ENCODE data around the gene N4BP3.

N4BP3 gene

DNA sequence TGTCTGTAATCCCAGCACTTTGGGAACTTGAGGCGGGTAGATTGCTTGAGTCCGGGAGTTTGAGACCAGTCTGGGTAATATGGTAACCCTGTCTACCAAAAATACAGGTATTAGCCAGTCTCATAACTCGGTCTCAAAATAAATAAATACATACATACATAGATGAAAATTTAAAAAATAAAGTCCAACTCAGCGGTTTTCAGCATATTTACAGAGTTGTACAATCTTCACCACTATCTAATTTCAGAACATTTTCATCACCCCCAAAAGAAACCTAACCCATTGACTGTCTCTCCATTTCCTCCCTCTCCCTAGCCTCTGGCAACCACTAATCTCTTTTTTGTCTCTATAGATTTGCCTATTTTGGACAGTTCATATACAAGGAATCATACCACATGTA lies 28.2 kb downstream of the N4BP3 start:
- Histone ChIP-seq H3K4me3 (ENCODE audit: severe bottlenecking) (no peak overlapping the region), H3K4me1 (ENCODE audit: insufficient read depth, poor library complexity, severe bottlenecking) (peaks cover 4% of the 10 kb centered on the region), H3K36me3 (ENCODE audit: low read depth) (peaks cover 61% of the 10 kb centered on the region), H3K9me3 (ENCODE audit: severe bottlenecking) (no peaks in the 10 kb centered on the region), H3K27me3 (ENCODE audit: insufficient read depth, poor library complexity, severe bottlenecking) (no peaks in the 10 kb centered on the region), H3K27ac (ENCODE audit: poor library complexity, severe bottlenecking) (no peak overlapping the region)
- TF ChIP-seq CTCF (IDR thresholded peaks at IDR 0.05; ENCODE audit: poor library complexity, severe bottlenecking) = no peak
- DNase-seq (ENCODE audit: low spot score) = no peak
- no peak for ATAC-seq (ENCODE audit: low read depth)

DNA sequence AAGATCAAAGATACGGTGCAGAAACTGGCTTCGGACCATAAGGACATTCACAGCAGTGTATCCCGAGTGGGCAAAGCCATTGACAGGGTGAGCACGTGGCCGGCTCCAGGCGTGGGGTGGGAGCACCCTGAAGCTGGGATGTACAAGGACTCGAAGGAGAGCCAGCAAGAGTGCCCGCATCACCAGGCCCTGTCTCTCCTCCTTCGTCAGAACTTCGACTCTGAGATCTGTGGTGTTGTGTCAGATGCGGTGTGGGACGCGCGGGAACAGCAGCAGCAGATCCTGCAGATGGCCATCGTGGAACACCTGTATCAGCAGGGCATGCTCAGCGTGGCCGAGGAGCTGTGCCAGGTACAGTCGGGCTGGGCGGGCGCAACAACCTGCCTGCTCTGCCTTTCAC lies 29.3 kb downstream of the N4BP3 start:
- Histone ChIP-seq H3K36me3 (ENCODE audit: low read depth) (peaks cover 71% of the 10 kb centered on the region), H3K27ac (ENCODE audit: poor library complexity, severe bottlenecking) (no peak overlapping the region)

GRCh38 chr5:178143246-178143645 lies 29.9 kb downstream of the N4BP3 start:
- no peaks in the 10 kb centered on the region for H3K9me3 ChIP-seq (ENCODE audit: severe bottlenecking)
- DNase-seq (ENCODE audit: low spot score) = no peak
- no peak for TF ChIP-seq CTCF (IDR thresholded peaks at IDR 0.05; ENCODE audit: poor library complexity, severe bottlenecking)
- H3K4me3 ChIP-seq (ENCODE audit: severe bottlenecking) = no peak overlapping the region
- no peaks in the 10 kb centered on the region for H3K27me3 ChIP-seq (ENCODE audit: insufficient read depth, poor library complexity, severe bottlenecking)
- no peak for ATAC-seq (ENCODE audit: low read depth)
- H3K36me3 ChIP-seq (ENCODE audit: low read depth) = peaks cover 77% of the 10 kb centered on the region
- H3K27ac ChIP-seq (ENCODE audit: poor library complexity, severe bottlenecking) = no peak overlapping the region
- peaks cover 8% of the 10 kb centered on the region for H3K4me1 ChIP-seq (ENCODE audit: insufficient read depth, poor library complexity, severe bottlenecking)

More for the DNA sequence above, 29.3 kb downstream of the N4BP3 start:
- H3K4me3 ChIP-seq (ENCODE audit: severe bottlenecking) = no peak overlapping the region
- no peaks in the 10 kb centered on the region for H3K9me3 ChIP-seq (ENCODE audit: severe bottlenecking)
- H3K4me1 ChIP-seq (ENCODE audit: insufficient read depth, poor library complexity, severe bottlenecking) = peaks cover 8% of the 10 kb centered on the region
- DNase-seq (ENCODE audit: low spot score) (no peak), ATAC-seq (ENCODE audit: low read depth) (no peak)
- no peak for TF ChIP-seq CTCF (IDR thresholded peaks at IDR 0.05; ENCODE audit: poor library complexity, severe bottlenecking)
- H3K27me3 ChIP-seq (ENCODE audit: insufficient read depth, poor library complexity, severe bottlenecking) = no peaks in the 10 kb centered on the region

DNA sequence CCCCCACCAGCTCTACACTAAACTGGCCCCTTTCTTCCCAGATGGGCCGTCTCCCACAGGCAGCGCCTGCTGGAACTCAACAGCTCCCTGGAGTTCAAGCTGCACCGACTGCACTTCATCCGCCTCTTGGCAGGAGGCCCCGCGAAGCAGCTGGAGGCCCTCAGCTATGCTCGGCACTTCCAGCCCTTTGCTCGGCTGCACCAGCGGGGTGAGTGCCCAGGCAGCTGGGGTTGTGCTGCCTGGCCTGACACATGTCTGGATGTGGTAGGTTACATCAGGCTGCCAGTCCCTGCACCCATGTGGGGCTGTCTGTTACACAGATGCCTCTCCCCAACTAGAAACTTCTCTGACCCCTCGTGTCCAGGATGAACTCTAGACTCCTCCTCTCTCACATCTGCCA lies 30.6 kb downstream of the N4BP3 start:
- Histone ChIP-seq H3K4me3 (ENCODE audit: severe bottlenecking) (no peak overlapping the region), H3K4me1 (ENCODE audit: insufficient read depth, poor library complexity, severe bottlenecking) (peaks cover 8% of the 10 kb centered on the region), H3K27ac (ENCODE audit: poor library complexity, severe bottlenecking) (no peak overlapping the region), H3K36me3 (ENCODE audit: low read depth) (peaks cover 77% of the 10 kb centered on the region), H3K27me3 (ENCODE audit: insufficient read depth, poor library complexity, severe bottlenecking) (no peaks in the 10 kb centered on the region), H3K9me3 (ENCODE audit: severe bottlenecking) (no peaks in the 10 kb centered on the region)
- ATAC-seq (ENCODE audit: low read depth) (no peak), DNase-seq (ENCODE audit: low spot score) (no peak)
- TF ChIP-seq CTCF (IDR thresholded peaks at IDR 0.05; ENCODE audit: poor library complexity, severe bottlenecking) = no peak

DNA sequence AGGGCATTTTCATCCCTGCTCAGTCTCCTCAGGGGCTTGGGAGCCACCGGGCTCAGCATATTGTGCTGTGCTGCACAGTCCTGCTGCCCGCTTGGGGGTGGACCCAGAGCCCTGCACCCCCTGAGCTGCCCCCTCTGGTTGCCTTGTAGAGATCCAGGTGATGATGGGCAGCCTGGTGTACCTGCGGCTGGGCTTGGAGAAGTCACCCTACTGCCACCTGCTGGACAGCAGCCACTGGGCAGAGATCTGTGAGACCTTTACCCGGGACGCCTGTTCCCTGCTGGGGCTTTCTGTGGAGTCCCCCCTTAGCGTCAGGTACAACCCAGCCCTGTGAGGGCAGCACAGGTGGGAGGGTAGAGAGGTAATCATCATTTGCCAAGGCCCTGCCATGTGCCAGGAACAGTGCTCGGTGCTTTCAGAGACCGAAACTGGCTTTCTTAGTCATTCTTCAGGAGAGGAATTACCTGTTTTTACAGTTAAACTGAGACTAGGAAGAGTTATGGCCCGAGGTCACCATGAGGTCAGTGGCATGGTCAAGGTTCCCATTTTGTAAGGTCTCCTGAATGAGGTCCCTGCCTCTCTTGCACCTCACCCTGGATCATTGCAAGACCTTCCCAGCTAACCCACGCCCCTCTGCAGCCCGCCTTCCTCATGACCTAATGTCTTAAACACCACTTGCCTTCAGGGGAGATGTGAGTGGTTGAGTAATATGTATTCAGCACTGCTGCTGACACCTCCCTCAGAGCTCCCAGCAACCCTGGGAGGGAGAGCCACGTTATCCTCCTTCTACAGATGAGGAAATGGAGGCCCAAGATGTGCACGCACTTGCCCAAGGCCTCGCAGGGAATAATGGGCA lies 32.9 kb downstream of the N4BP3 start:
- no peaks in the 10 kb centered on the region for H3K9me3 ChIP-seq (ENCODE audit: severe bottlenecking)
- peak; percentile 98 for TF ChIP-seq CTCF (IDR thresholded peaks at IDR 0.05; ENCODE audit: poor library complexity, severe bottlenecking)
- H3K36me3 ChIP-seq (ENCODE audit: low read depth) = peaks cover 95% of the 10 kb centered on the region
- H3K4me1 ChIP-seq (ENCODE audit: insufficient read depth, poor library complexity, severe bottlenecking) = peaks cover 8% of the 10 kb centered on the region
- ATAC-seq (ENCODE audit: low read depth) (peak; percentile 81), DNase-seq (ENCODE audit: low spot score) (peak; percentile 88)
- H3K27ac ChIP-seq (ENCODE audit: poor library complexity, severe bottlenecking) = peak overlapping the region; percentile 1
- H3K27me3 ChIP-seq (ENCODE audit: insufficient read depth, poor library complexity, severe bottlenecking) = no peaks in the 10 kb centered on the region
- H3K4me3 ChIP-seq (ENCODE audit: severe bottlenecking) = no peak overlapping the region
